Astrocyte of the spinal cord (primary cell): ENCODE measurements around the gene DQX1.

Experiments
- DNase-seq: peaks from one replicate; pipeline ENCODE4 v3.0.0; 2011; ENCODE audit warnings: low read depth, low spot score
- H3K4me3 ChIP-seq: 2 replicates; pipeline ENCODE4 v1.5.1; 2011; ENCODE audit warnings: low read depth, mild to moderate bottlenecking, low read length, moderate library complexity
- CTCF ChIP-seq: IDR thresholded peaks from 2 replicates; pipeline ENCODE4 v1.5.1; 2012; ENCODE audit warnings: low read depth, mild to moderate bottlenecking, low read length, inconsistent platforms
- in situ Hi-C: cut with HindIII; loops from 2 replicates; pipeline ENCODE4 v1.10.0; 2017; ENCODE audit warnings: low sequenced_read_pairs

The DQX1 gene

DNA sequence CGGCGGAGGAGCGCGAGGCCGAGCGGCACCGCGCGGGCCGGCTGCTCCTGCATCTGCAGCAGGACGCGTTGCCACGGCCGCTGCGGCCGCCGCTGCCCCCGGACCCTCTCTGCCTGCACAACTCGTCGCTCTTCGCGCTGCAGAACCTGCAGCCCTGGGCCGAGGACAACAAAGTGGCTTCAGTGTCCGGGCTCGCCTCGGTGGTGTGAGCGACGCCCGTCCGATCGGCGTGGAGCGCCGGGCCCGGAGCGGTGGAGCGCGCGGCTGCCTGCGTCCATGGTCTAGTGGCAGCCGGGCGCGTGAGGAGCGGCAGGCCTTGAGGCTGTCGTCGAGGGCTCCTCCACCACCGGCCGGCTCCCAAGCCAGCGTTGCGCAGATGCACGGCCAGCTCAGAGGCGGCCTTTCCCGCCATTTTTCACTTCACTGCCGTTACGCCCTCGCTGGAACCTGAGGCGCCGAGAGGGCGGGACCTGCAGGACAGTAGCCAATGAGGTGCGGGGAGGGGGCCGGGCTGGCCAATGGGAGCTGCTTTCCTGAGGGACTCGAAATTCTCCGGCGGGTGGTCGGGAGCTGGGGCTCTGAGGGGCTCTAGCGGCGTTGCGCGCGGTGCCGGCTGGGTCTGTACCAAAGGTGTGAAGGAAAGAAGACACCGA lies 9.9 kb downstream of the DQX1 start:
- no peak for TF ChIP-seq CTCF
- in situ Hi-C loops, result no loop called here
- no peak overlapping the region for H3K4me3 ChIP-seq
- no peak for DNase-seq

DNA sequence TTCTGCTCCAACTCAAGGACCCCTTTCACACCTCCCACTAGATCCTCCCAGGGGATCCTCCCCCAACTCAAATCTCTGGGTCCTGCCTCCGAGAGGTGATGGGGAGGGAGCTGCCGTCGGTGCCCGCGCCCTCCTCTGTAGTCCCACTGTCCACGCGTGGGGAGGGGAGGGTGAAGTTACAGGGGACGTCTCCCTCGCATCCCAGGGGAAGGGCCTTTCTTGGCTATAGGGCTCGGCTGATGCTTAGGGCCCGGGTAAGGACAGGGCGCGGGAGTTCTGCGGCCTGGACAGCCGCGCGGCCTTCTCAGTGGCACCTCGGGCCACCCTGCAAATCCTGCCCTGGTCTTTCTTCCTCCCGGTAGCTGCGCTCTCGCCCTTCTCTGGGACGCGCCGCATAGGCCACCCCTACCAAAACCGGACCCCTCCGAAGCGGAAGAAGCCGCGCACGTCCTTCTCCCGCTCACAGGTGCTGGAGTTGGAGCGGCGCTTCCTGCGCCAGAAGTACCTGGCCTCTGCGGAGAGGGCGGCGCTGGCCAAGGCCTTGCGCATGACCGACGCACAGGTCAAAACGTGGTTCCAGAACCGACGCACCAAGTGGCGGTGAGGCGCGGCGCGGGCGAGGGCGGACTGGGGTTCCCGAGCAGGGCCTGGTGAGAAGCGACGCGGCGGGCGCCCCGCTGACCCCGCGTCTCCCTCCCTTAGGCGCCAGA lies 10.6 kb downstream of the DQX1 start:
- TF ChIP-seq CTCF, result no peak
- no peak overlapping the region for H3K4me3 ChIP-seq
- DNase-seq, result no peak
- in situ Hi-C loops, result no loop called here

GRCh38 chr2:74514368-74515270 lies 11.4 kb downstream of the DQX1 start, which contains the start of gene TLX2:
Gene TLX2, plus strand, starts transcription at chr2:74514450. Its CDS starts 357 bp downstream, at chr2:74514807.
- DNase-seq, result no peak
- TF ChIP-seq CTCF, result no peak
- in situ Hi-C loops, result no loop called here
- H3K4me3 ChIP-seq, result no peak within 1 kb of the TSS

DNA sequence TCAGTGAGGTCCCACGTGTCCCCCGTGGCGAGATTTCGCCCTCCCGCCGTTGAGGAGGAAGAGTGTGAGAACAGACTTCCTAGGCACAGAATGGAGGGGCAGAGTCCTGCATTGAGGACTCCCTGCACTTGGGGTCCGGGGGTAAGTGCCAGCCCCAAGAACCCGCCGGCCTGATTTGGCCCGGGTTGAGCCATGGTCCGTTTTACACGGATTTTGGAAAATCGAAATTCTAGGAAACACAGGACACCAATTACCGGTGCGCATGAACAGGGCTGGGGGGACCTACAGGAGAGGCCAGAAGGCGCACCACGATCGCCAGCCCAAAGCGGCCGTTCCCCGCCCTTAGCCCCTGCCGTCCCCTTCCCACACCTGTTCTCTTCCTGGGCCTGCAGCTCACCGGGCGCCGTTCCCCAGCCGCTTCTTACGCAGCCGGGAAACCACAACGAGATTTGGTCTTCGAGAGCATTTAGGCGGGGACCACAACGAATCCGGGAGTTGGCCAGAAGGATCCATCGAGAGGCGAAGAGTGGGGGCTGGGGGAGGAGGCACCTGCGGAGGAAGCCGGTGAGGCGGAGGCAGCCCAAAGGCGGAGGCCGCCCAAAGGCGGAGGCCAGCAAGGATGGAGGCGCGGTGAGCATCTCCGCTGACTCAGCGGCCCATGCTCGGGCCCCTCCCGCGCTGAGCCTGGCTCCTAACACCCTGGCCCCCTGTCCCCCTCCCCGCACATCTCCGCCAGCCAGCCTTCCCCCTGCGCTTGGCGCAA lies 12.2 kb downstream of the DQX1 start:
- H3K4me3 ChIP-seq, result no peak overlapping the region
- no peak for TF ChIP-seq CTCF
- in situ Hi-C loops, result no loop called here
- DNase-seq, result no peak

GRCh38 chr2:74512744-74513604 lies 13.1 kb downstream of the DQX1 start:
- no peak overlapping the region for H3K4me3 ChIP-seq
- TF ChIP-seq CTCF, result no peak
- no peak for DNase-seq
- in situ Hi-C loops, result no loop called here
